Bronchus fibroblast of lung (primary cell): ENCODE results near the gene GLRX5. TPM values are rescaled to one million over a fixed set of nuclear protein-coding genes. Genes with fewer than 3 reads are reported as not detected.

ENCODE experiments used
- total RNA-seq: library from RNA; depleted of rRNA; stranded (reverse); fragments of >200 nt; gene quantifications from 2 replicates; pipeline ENCODE4 v1.2.3, GENCODE V29; 2015

The GLRX5 gene
- 56.0 and 62.5 TPM in 2 replicates for total RNA-seq

DNA sequence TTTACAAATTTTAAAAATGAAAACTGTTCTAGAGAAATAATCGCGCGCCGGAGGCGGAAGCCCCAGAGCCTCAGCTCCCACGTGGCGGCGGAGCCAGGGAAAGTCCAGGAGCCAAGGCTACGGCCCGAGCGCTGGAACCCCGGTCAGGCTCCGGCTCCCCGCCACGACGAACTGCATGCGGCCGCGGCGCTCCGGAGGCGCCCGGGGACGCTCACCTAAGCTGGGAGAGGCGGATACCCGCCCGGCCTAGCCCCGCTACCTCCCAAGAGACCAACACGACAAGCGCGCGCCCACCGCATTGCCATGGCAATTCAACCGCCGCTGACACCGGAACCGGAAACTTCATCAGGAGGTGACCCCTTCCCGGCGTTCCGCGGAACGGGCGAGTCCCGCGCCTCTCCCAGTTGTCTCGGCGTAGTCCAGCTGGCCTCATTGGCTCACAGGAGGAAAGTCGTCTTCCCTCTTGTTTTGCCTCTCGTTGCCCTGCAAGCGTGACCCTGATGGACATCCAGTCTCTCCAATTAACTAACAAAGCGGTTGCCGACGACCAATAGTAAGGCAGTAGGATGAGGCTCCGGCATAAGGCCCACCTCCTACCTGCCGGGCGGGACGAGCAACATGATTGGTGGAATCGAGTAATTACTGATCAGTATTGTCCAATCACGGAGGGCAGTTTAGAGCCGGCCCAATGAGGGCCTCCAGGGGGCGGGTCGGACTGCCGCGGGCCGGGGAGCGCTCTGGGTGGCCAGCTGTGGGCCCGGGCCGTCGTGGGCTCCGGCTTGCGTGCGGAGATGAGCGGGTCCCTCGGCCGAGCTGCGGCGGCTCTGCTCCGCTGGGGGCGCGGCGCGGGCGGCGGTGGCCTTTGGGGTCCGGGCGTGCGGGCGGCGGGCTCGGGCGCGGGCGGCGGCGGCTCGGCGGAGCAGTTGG is at the start of gene GLRX5:
TSS of gene GLRX5 (plus strand) at position 752 of the 927 bp plus-strand sequence. CDS start at position 792, 40 bp downstream.

DNA sequence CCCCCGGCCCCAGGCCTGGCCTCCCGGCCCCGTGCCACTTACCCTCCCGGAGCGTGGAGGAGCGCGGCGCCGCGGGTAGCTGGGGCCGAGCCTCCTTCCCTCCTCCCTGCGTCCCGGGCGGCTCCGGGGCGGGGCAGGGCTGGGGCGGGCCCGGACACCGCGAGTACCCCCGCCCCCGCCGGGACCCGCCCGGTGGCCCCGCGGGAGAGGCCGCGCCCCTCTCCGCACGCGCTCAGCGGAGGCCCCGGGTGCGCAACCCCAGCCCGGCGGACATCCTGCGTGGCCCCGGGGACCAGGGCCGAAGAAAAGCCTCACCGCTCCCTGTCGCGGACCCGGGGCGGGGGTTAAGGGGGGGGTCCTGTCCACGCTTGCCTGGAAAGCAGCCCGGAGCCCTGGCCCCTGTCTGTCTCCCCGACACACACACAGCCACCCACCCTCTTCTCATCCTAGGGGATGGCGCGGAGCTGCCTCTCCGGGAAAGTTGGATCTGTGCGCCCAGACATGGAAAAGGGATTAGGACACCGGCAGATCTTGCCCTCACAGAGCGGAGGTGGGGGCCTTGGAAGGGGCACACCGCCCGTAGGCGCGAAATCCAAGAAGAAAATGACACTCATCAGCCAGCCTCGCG is 18.2 kb upstream of the GLRX5 start, which contains the start of gene SYNE3:
TSS of gene SYNE3 (minus strand) at position 97 of the 628 bp plus-strand sequence. CDS start 40,829 bp downstream, outside the sequence.

Other genes with a start within 250 kb of the GLRX5 start
- 0.17 and 0.30 TPM in 2 replicates for gene CLMN, start 215.1 kb upstream of the GLRX5 start, total RNA-seq
- gene SYNE3, start 18.4 kb upstream of the GLRX5 start, total RNA-seq: 7.6 and 7.9 TPM in 2 replicates
- gene TCL1B, start 151.4 kb downstream of the GLRX5 start, total RNA-seq: not detected in 2 replicates
- gene TCL1A, start 179.1 kb downstream of the GLRX5 start, total RNA-seq: not detected in 2 replicates